HG03108 (cell line): ENCODE data around the gene GPC6.
"Not testable (repeated sequence)": the region's sequence is repeated elsewhere in the genome, so short reads cannot be mapped to it uniquely, and the experiment has no call there.

Source experiments
- ATAC-seq: cut with Tn5 transposase; IDR thresholded peaks from one replicate; pipeline ENCODE4 v1.9.1; 2021; ENCODE audit warnings: moderate library complexity; ENCODE audit not compliant: unreplicated experiment

Gene GPC6

GRCh38 chr13:94181461-94182107, 955.0 kb downstream of the GPC6 start:
- ATAC-seq, result no peak

- ATAC-seq, result no peak
These were observed 955.7 kb downstream of the GPC6 start for GRCh38 chr13:94182185-94182761.

GRCh38 chr13:94186470-94186869, 959.9 kb downstream of the GPC6 start:
- no peak for ATAC-seq

GRCh38 chr13:94188201-94188854, 961.7 kb downstream of the GPC6 start:
- ATAC-seq, result no peak

- ATAC-seq, result no peak
These were observed 965.9 kb downstream of the GPC6 start for GRCh38 chr13:94192431-94192975.

GRCh38 chr13:94195715-94196114, 969.1 kb downstream of the GPC6 start:
- ATAC-seq, result no peak

GRCh38 chr13:94196413-94196812, 969.8 kb downstream of the GPC6 start:
- ATAC-seq, result no peak

GRCh38 chr13:94198681-94199080, 972.1 kb downstream of the GPC6 start:
- ATAC-seq, result no peak

- no peak for ATAC-seq
These were observed 972.5 kb downstream of the GPC6 start for GRCh38 chr13:94199135-94199534.

GRCh38 chr13:94201022-94201421, 974.4 kb downstream of the GPC6 start:
- no peak for ATAC-seq

GRCh38 chr13:94204163-94204562, 977.6 kb downstream of the GPC6 start:
- ATAC-seq, result no peak

GRCh38 chr13:94204946-94205345, 978.3 kb downstream of the GPC6 start:
- no peak for ATAC-seq

- ATAC-seq, result no peak
These were observed 979.3 kb downstream of the GPC6 start for GRCh38 chr13:94205896-94206295.

GRCh38 chr13:94209117-94209516, 982.5 kb downstream of the GPC6 start:
- ATAC-seq, result no peak

- ATAC-seq, result not testable (repeated sequence)
These were observed 983.3 kb downstream of the GPC6 start for GRCh38 chr13:94209913-94210312.

- ATAC-seq, result no peak
These were observed 984.2 kb downstream of the GPC6 start for GRCh38 chr13:94210816-94211215.

GRCh38 chr13:94212196-94212595, 985.6 kb downstream of the GPC6 start:
- ATAC-seq, result no peak

- no peak for ATAC-seq
These were observed 987.5 kb downstream of the GPC6 start for GRCh38 chr13:94214121-94214520.

- ATAC-seq, result no peak
These were observed 988.4 kb downstream of the GPC6 start for GRCh38 chr13:94214975-94215374.

GRCh38 chr13:94216476-94216875, 989.9 kb downstream of the GPC6 start:
- no peak for ATAC-seq

- no peak for ATAC-seq
These were observed 990.8 kb downstream of the GPC6 start for GRCh38 chr13:94217370-94217769.

GRCh38 chr13:94218537-94218936, 991.9 kb downstream of the GPC6 start:
- ATAC-seq, result no peak
